ENCODE data around the gene SYTL3.

Gene SYTL3

DNA sequence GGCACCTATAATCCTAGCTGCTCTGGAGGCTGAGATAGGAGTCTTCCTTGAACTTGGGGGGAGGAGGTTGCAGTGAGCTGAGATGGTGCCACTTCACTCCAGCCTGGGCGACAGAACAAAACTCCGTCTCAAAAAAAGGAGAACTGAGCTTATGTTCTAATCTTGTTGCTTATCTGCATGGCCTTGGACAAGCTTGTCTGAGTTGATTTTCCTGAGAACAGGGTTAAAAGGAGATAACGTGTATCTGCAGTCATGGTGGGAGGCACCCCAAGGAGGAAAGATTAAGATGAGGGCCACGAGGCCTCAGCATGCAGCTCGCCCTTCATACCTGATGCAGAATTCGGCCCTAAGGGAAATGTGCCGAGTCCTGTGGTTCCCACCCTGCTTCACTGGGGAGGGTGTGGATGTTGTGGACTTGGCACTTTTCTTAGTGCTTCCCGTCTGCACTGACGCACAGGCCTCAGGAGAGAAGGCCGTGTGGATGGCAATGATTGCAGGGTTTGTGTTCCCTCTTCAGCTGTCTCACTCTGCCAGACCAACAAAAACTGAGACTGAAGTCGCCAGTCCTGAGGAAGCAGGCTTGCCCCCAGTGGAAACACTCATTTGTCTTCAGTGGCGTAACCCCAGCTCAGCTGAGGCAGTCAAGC, 113.1 kb downstream of the SYTL3 start:
- DNase-seq, result no peak

- no peak for DNase-seq
These were observed 113.8 kb downstream of the SYTL3 start for GRCh38 chr6:158763434-158764182.

- no peak for DNase-seq
These were observed 114.5 kb downstream of the SYTL3 start for GRCh38 chr6:158764183-158764849.

GRCh38 chr6:158764926-158765325, 115.1 kb downstream of the SYTL3 start:
- DNase-seq, result no peak

DNA sequence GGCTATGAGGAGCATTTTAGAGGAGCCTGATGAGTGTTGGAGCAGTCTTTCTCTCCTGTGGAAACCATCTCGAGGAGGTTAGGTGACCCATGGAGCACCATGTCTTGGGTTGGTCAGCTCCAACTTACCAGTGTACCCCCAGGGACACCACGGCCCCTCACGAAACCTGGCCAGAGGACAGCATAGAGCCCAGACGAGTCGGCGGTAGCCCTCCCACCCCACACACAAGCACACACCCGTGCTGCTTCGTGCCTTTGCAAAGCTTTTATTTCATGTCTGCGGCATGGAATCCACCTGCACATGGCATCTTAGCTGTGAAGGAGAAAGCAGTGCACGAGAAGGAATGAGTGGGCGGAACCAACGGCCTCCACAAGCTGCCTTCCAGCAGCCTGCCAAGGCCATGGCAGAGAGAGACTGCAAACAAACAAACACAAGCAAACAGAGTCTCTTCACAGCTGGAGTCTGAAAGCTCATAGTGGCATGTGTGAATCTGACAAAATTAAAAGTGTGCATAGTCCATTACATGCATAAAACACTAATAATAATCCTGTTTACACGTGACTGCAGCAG, 115.7 kb downstream of the SYTL3 start:
- DNase-seq, result no peak

DNA sequence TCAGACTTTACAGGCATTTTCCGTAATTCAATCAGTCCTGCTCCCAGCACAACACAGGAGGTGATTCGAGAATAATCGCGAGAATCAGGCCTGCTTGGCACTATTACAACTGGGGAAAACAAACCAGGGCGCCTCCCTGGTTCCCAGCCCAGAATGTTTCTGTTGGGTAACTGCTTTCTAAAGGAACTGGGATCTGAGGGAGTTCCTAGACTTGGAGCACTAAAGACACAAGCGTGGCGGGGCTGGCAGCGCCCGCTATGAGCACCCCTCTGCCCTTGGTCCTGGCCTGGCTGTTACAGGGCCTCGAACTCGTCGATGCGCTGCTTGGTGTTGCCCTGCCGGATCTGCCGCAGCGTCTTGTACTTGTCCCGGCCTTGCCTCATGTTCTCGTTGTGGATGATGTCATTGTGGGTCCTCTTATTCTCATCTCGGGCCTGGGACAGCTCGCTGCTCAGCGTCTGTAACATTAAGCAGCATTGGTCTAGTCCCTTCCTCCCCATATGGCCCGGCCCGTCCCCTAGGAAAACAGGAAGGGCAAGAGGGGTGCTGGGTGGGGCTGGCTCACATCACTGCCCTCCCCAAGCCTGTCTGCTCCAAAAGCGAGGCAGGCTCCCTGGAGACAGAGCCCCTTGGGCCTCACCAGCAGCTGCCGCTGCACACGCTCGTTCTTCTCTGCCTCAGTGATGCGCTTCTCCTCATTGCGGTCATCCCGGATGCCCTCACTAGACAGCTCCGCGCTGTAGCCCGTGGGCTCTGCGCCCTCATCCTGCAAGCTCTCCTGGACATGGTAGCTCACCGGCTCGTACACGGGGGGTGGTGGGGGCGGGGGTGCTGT, 117.0 kb downstream of the SYTL3 start:
- no peak for DNase-seq

- no peak for DNase-seq
These were observed 117.9 kb downstream of the SYTL3 start for GRCh38 chr6:158767709-158768108.

- no peak for DNase-seq
These were observed 118.6 kb downstream of the SYTL3 start for GRCh38 chr6:158768436-158768835.

GRCh38 chr6:158769234-158769770, 119.4 kb downstream of the SYTL3 start:
- DNase-seq, result no peak

GRCh38 chr6:158769771-158770432, 120.0 kb downstream of the SYTL3 start:
- DNase-seq, result no peak

- DNase-seq, result peak in 1 of 2 donors; percentile 6
These were observed 120.9 kb downstream of the SYTL3 start for GRCh38 chr6:158770533-158771330.

DNA sequence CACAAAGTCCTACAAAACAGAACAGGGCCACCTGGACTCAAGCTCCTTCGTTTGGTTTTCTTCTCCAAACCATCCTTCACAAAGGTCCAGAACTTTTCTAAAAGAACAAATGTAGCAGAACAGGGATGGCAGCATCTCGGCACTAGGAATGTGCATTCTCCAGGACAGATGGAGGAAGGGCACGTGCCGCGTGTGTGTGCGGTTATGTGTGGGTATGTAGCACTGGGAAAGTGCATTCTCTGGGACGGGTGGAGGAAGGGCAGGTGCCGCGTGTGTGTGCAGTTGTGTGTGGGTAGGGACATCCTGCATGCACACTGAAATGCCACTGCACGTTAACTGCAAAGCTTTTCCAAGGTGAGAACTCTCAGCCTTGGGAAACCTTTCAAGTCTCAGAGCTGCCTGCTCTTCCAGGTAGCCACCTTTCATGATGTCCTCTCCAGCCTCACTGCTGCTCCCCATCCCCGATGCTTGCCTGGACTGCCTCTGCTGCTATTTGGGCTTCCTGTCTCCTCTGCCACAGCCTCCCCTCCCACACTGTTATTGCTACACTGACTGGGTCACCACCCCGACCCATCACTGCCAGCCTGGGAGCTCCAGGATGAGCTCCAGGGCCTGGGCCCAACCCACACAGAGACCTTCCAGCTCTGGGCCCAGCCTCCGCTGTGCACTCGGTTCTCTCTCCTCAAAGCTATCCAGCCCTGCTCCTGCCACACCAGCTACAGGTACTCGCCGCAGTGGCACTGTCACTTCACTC, 121.7 kb downstream of the SYTL3 start:
- DNase-seq, result peak; percentile 43 to 56

DNA sequence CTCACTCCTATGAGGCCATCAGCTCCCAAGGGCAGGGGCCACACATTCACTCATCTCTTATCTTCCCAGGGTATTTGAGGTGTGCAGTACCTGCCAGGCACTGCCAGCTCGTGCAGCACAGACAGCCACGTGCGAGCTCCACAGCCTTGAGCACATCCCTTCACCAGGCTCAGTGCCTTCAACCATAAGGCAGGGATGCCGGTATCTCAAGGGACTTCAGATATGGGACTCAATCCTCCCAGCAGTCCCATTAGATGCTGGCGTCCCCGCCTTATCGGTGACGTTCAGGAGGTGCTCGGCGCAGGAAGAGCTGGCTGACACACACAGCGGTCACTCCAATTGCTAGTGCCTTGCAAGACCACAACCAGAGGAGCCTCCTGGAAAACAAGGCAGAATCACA, 122.3 kb downstream of the SYTL3 start:
- no peak for DNase-seq

DNA sequence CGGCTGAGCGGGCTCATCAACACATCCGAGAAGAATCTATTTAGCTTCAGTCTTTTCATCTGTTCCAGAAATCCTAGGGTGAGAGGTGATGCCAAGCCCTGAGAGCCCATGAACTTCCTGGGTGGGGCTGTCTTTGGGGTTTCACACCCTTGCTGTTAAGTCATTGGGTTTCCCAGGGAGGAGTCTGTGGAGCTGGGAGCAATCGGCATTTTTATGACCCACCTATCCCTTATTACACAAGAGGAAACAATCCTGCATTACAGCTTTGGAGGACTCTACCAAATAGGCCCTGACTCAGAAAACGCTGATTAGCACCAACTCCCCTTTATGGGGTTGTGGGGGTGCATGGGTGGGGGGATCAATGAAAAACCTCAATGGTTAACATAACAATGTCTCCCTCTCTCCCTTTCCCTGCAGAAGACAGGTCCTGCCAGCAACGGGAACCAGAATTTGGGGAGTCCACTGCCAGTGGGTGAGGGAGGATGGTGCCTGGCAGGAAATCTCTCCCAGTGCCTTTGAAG, 123.1 kb downstream of the SYTL3 start:
- DNase-seq, result no peak

GRCh38 chr6:158773581-158774449, 124.0 kb downstream of the SYTL3 start:
- DNase-seq, result no peak

DNA sequence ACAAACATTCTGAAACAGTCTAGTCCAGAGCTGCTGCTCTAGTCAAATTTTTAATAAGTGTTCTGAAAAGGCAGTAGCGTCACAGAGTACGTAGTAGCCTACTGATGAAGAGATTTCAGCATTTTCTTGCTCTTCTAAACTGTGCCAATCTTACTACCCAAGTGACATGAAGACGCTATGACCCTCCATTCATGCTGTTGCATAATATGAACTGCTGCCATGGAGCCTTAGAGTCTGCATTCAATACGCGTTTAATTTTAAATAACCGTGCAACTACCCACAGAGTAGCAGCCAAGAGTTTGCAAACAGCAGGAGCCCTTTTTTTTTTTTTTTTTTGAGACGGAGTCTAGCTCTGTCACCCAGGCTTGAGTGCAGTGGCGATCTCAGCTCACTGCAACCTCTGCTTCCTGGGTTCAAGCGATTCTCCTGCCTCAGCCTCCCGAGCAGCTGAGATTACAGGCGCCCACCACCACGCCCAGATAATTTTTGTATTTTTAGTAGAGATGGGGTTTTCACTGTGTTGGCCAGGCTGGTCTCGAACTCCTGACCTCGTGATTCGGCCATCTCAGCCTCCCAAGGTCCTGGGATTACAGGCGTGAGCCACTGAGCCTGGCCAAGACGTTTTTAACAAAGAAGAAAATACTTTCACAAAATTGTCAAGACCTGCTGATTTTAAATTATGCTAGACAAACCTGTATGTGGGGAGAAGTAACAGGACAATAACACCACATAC, 125.0 kb downstream of the SYTL3 start:
- DNase-seq, result no peak

DNA sequence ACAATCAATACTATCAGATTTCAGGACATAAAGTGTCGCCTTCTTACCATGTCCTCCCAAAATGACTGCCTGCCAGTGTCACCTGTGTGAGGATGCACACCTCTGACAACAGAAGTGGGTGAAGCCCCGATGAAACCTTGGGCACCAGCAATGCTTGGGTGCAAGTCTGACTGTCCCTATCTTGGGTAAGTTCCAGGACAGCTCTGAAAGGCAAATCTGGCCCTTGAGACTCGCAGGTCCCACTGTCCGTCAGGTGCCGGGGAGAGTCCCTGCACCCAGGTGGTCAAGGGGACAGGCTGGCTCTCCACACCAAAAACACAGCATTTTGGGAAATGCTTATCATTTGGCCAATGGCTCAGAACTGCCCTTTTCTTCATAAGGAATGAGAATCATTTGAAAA, 126.0 kb downstream of the SYTL3 start:
- DNase-seq, result no peak

DNA sequence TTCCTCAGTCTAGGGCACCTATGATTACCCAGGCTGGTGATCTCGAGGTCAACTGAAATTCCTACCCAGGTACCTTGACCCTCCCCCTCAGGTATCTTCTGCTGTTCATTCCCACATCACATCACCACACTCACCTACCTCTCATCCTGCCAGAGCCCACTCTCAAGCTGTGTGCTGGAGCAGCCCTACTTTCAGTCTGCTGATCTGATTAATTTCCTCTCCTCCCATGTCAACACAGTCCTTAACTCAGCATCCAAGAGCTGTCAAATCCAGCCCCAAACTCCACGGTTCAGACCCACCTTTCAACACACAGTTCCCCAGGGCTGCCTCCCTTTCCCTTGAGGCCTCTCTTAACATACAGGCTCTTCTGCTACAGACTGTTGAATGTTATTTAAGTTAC, 126.9 kb downstream of the SYTL3 start:
- no peak for DNase-seq
